SK-N-SH (cell line): ENCODE results near the gene LRRC25. TPM values are rescaled to one million over a fixed set of nuclear protein-coding genes. Genes with fewer than 3 reads are reported as not detected.

Experiments
- CTCF ChIA-PET: fragments of 300-600, 350-600 bp; formaldehyde crosslinking; extraction: SDS; loops from one replicate; lab custom pipeline; 2021; lab: Yijun Ruan, JAX
- POLR2A ChIA-PET: fragments of 350-600 bp; sonication (Branson Sonifier 250); formaldehyde crosslinking; extraction: SDS; loops from one replicate; lab custom pipeline; 2020; ENCODE audit warnings: antibody characterized with exemption, inconsistent platforms; lab: Yijun Ruan, JAX
- DNase-seq: peaks from one replicate; pipeline ENCODE4 v3.0.0; 2012
- H2AFZ ChIP-seq: fragments of 200-600 bp; sonication (generic); 2 replicates; pipeline ENCODE4 v1.8.1; 2016; ENCODE audit warnings: antibody characterized with exemption, mild to moderate bottlenecking, low read depth
- H3F3A ChIP-seq: fragments of 200-600 bp; sonication (generic); replicated peaks from 2 replicates; pipeline ENCODE3; 2016; ENCODE audit warnings: antibody characterized with exemption, mild to moderate bottlenecking; ENCODE audit not compliant: insufficient read depth
- H3K27ac ChIP-seq, 2 experiments: fragments of 200-500 bp in 1 of 2; fragments of 200-600 bp in 1 of 2; sonication (Bioruptor generic) in 1 of 2; sonication (generic), shearing (Covaris generic) in 1 of 2; 2 replicates each; pipeline versions ENCODE4 v1.5.1 to v1.6.1; 2014 to 2016; ENCODE audit warnings: low read depth in 2 of 2, inconsistent platforms in 1 of 2, low read length in 1 of 2, mild to moderate bottlenecking in 1 of 2, mixed read lengths in 1 of 2
- H3K27me3 ChIP-seq: fragments of 200-600 bp; sonication (generic), shearing (Covaris generic); 2 replicates; pipeline ENCODE4 v1.6.1; 2016; ENCODE audit warnings: mixed run types; ENCODE audit not compliant: insufficient read depth
- H3K36me3 ChIP-seq, 2 experiments: fragments of 200-500 bp in 1 of 2; fragments of 200-600 bp in 1 of 2; sonication (Bioruptor generic) in 1 of 2; sonication (generic) in 1 of 2; replicated peaks in 1 of 2; 2 replicates each; pipeline versions ENCODE3 to v1.5.1; 2014 to 2016; ENCODE audit warnings: low read length in 1 of 2, mild to moderate bottlenecking in 1 of 2; ENCODE audit not compliant: insufficient read depth in 2 of 2, control insufficient read depth in 1 of 2
- H3K4me1 ChIP-seq, 2 experiments: fragments of 200-500 bp in 1 of 2; fragments of 200-600 bp in 1 of 2; sonication (Bioruptor generic) in 1 of 2; sonication (generic), shearing (Covaris generic) in 1 of 2; 2 replicates each; pipeline versions ENCODE4 v1.5.1 to v1.6.1; 2014 to 2016; ENCODE audit warnings: low read depth in 1 of 2, low read length in 1 of 2, mixed run types in 1 of 2; ENCODE audit not compliant: insufficient read depth in 2 of 2, control insufficient read depth in 1 of 2
- H3K4me2 ChIP-seq: fragments of 200-600 bp; sonication (generic), shearing (Covaris generic); 2 replicates; pipeline ENCODE4 v1.6.1; 2017; ENCODE audit warnings: mixed run types
- H3K4me3 ChIP-seq, 2 experiments: fragments of 200-500 bp in 1 of 2; fragments of 200-600 bp in 1 of 2; sonication (Bioruptor generic) in 1 of 2; sonication (generic), shearing (Covaris generic) in 1 of 2; 2 replicates each; pipeline versions ENCODE4 v1.5.1 to v1.8.1; 2014 to 2016; ENCODE audit warnings: low read depth in 2 of 2, inconsistent platforms in 1 of 2, low read length in 1 of 2, mild to moderate bottlenecking in 1 of 2, mixed read lengths in 1 of 2, moderate library complexity in 1 of 2
- H3K79me2 ChIP-seq: fragments of 200-600 bp; sonication (generic); 2 replicates; pipeline ENCODE4 v1.8.1; 2017; ENCODE audit warnings: mild to moderate bottlenecking; ENCODE audit not compliant: insufficient read depth
- H3K9ac ChIP-seq: fragments of 200-600 bp; sonication (generic); 2 replicates; pipeline ENCODE4 v1.6.1; 2017; ENCODE audit warnings: mixed run types
- H3K9me2 ChIP-seq: fragments of 200-600 bp; sonication (generic); 2 replicates; pipeline ENCODE4 v1.6.1; 2017; ENCODE audit warnings: mixed run types
- H3K9me3 ChIP-seq: fragments of 200-600 bp; sonication (generic); 2 replicates; pipeline ENCODE4 v1.6.1; 2017; ENCODE audit warnings: mixed run types, mild to moderate bottlenecking, moderate library complexity
- H4K20me1 ChIP-seq: fragments of 200-600 bp; sonication (generic); 2 replicates; pipeline ENCODE4 v1.6.1; 2017; ENCODE audit warnings: mild to moderate bottlenecking, mixed run types; ENCODE audit not compliant: insufficient read depth
- CHD2 ChIP-seq: fragments of 150-350 bp; IDR thresholded peaks from 2 replicates; pipeline ENCODE4 v1.6.1; 2018; ENCODE audit warnings: low read length; ENCODE audit not compliant: partially characterized antibody
- ELF1 ChIP-seq: IDR thresholded peaks from 2 replicates; pipeline ENCODE4 v1.4.0; 2012
- EZH2phosphoT487 ChIP-seq: fragments of 200-600 bp; sonication (generic); IDR thresholded peaks from 2 replicates; pipeline ENCODE4 v1.6.1; 2017; ENCODE audit warnings: low read depth, mixed run types, mild to moderate bottlenecking, antibody characterized with exemption, moderate library complexity, borderline replicate concordance
- FOXJ3 ChIP-seq: sonication (generic); formaldehyde crosslinking; IDR thresholded peaks from 2 replicates; pipeline ENCODE4 v1.5.1; 2020; ENCODE audit warnings: mild to moderate bottlenecking, missing genetic modification reagents
- FOXM1 ChIP-seq: IDR thresholded peaks from 2 replicates; pipeline ENCODE4 v1.4.0; 2012; ENCODE audit warnings: low read depth, mild to moderate bottlenecking
- GATA2 ChIP-seq: sonication (generic); formaldehyde crosslinking; IDR thresholded peaks from 2 replicates; pipeline ENCODE4 v1.5.0; 2020; ENCODE audit warnings: mild to moderate bottlenecking, missing genetic modification reagents
- JUND ChIP-seq: IDR thresholded peaks from 2 replicates; pipeline ENCODE4 v1.4.0; 2012
- MEF2A ChIP-seq: IDR thresholded peaks from 2 replicates; pipeline ENCODE4 v1.4.0; 2012; ENCODE audit warnings: low read depth, borderline replicate concordance
- NFIC ChIP-seq: IDR thresholded peaks from 2 replicates; pipeline ENCODE4 v1.4.0; 2012; ENCODE audit warnings: borderline replicate concordance
- NRF1 ChIP-seq: IDR thresholded peaks from 2 replicates; pipeline ENCODE4 v1.6.1; 2012; ENCODE audit warnings: low read depth, mild to moderate bottlenecking, low read length
- POLR2AphosphoS5 ChIP-seq: IDR thresholded peaks from 2 replicates; pipeline ENCODE4 v1.6.1; 2012; ENCODE audit warnings: low read depth, low read length
- RAD21 ChIP-seq: IDR thresholded peaks from 2 replicates; pipeline ENCODE4 v1.6.1; 2012; ENCODE audit warnings: mild to moderate bottlenecking, low read length
- RXRA ChIP-seq: IDR thresholded peaks from 2 replicates; pipeline ENCODE4 v1.4.0; 2012; ENCODE audit warnings: low read depth, mild to moderate bottlenecking, borderline replicate concordance
- SIN3A ChIP-seq: IDR thresholded peaks from 2 replicates; pipeline ENCODE4 v1.6.1; 2012; ENCODE audit warnings: low read depth, mild to moderate bottlenecking, low read length, moderate library complexity, borderline replicate concordance
- WGBS: methylation state at CpG from one replicate; pipeline ENCODE4 v1.1.6; 2017; ENCODE audit warnings: low lambda C conversion rate; 5-methylcytosine and 5-hydroxymethylcytosine counted together
- polyA plus RNA-seq, 3 experiments: library from polyadenylated mRNA; depleted of rRNA; stranded (reverse); fragments of >200 nt; gene quantifications; 2 replicates each; pipeline ENCODE4 v1.2.3, GENCODE V29; 2012
- TF ChIP-seq, protein P1 (sequence below): fragments of 150-350 bp; IDR thresholded peaks from 2 replicates; pipeline ENCODE4 v1.6.1; 2016; ENCODE audit warnings: mild to moderate bottlenecking, low read depth, low read length
- TF ChIP-seq, protein P2 (sequence below): IDR thresholded peaks from 2 replicates; pipeline ENCODE4 v1.4.0; 2012; ENCODE audit warnings: low read depth
- TF ChIP-seq, protein P3 (sequence below): fragments of 200-600 bp; sonication (generic); IDR thresholded peaks from 2 replicates; pipeline ENCODE4 v1.6.1; 2017; ENCODE audit warnings: antibody characterized with exemption, mild to moderate bottlenecking, moderate library complexity
- TF ChIP-seq, protein P4 (sequence below): IDR thresholded peaks from 2 replicates; pipeline ENCODE4 v1.4.0; 2012; ENCODE audit warnings: low read depth, borderline replicate concordance

LRRC25 gene
- polyA plus RNA-seq, 1 of the 3 experiments (the other 2 are of a cell fraction) = not detected

DNA sequence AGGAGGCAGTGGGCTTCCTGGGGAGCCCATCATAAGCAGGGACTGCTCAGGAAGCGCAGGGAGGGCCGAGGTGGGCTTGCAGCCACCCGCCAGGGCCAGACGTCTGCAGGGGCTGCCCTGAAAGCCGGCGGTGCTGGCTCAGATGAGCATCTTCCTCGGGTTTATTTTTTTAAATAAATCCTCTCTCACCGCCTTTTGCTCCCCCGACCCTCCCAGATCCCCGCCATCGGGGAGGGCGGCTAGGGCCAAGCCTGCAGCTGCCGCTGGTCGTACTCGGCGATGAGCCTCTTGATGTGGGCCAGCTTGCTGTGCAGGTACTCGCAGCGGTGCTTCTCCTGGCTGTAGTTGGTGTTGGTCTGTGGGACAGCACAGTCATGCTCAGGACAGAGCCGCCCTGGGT is 47.1 kb upstream of the LRRC25 start:
- POLR2A ChIA-PET = no interaction called here
- Histone ChIP-seq H3K79me2 (0 out of 2 replicates have a peak, but pooled peaks cover 3% of the 10 kb centered on the region), H3K9me3 (no peaks in the 10 kb centered on the region), H3K9me2 (no peaks in the 10 kb centered on the region), H3K9ac (no peak overlapping the region), H3K27me3 (no peaks in the 10 kb centered on the region), H3K36me3 (peaks cover 3 to 29% of the 10 kb centered on the region in 2 experiments), H4K20me1 (no peaks in the 10 kb centered on the region), H3K4me1 (no peaks in the 10 kb centered on the region), H3K4me3 (no peak overlapping the region), H3F3A (peaks cover 12% of the 10 kb centered on the region), H3K4me2 (no peak overlapping the region), H2AFZ (no peak overlapping the region)
- 97% methylated on average over 19 of the region's 19 CpGs for WGBS
- CTCF ChIA-PET = interaction anchor here (1.0 to 13.5 kb wide), 2 partner anchors 19 to 25 kb away, joined by 4 to 215 read pairs; no protein-coding TSS in a partner anchor
- no peak for DNase-seq
- TF ChIP-seq, protein P1, sequence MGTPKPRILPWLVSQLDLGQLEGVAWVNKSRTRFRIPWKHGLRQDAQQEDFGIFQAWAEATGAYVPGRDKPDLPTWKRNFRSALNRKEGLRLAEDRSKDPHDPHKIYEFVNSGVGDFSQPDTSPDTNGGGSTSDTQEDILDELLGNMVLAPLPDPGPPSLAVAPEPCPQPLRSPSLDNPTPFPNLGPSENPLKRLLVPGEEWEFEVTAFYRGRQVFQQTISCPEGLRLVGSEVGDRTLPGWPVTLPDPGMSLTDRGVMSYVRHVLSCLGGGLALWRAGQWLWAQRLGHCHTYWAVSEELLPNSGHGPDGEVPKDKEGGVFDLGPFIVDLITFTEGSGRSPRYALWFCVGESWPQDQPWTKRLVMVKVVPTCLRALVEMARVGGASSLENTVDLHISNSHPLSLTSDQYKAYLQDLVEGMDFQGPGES = no peak
- no peak for TF ChIP-seq POLR2AphosphoS5
- no peak for TF ChIP-seq SIN3A
- no peak for TF ChIP-seq FOXJ3 (CRISPR knock-in tag)
- no peak for TF ChIP-seq CHD2
- TF ChIP-seq EZH2phosphoT487 = no peak
- no peak for TF ChIP-seq RAD21
- TF ChIP-seq, protein P2, sequence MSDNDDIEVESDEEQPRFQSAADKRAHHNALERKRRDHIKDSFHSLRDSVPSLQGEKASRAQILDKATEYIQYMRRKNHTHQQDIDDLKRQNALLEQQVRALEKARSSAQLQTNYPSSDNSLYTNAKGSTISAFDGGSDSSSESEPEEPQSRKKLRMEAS = no peak
- TF ChIP-seq NRF1 = no peak
- TF ChIP-seq, all 33 proteins: peak for 0
- no peak overlapping the region for H3K27ac ChIP-seq

DNA sequence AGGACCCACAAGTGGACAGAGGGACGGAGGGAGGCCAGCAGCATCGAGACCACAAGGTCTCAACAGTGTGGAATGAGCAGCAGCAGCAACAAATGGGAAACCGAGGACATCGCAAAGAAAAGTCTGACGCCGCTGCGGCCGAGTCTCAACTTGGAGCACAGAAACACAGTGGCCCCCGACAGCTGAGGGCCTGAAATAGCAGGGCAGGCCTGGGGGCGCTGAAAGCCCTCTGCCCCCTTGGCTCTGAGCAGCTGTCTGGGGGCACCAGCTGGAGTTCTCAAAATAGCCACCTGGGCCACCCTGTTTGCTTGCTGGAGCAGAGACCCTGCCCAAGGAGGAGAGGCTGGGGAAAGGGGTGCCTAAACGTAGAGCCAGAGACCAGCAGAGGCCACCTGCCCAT is 46.4 kb upstream of the LRRC25 start:
- CTCF ChIA-PET = interaction anchor here (1.0 to 13.5 kb wide), 2 partner anchors 20 to 145 kb away, joined by 4 to 215 read pairs; partner anchors contain the start of gene REX1BD
- H3K36me3 ChIP-seq = peaks cover 3 to 23% of the 10 kb centered on the region in 2 experiments
- no peaks in the 10 kb centered on the region for H4K20me1 ChIP-seq
- H3K9me2 ChIP-seq = no peaks in the 10 kb centered on the region
- no peaks in the 10 kb centered on the region for H3K27me3 ChIP-seq
- H3K27ac ChIP-seq = no peak overlapping the region
- no peak for DNase-seq
- H3F3A ChIP-seq = peaks cover 12% of the 10 kb centered on the region
- no peak overlapping the region for H3K4me3 ChIP-seq
- TF ChIP-seq ELF1 (no peak), RXRA (no peak), NFIC (no peak), MEF2A (no peak), JUND (no peak), FOXM1 (no peak), POLR2AphosphoS5 (no peak), GATA2 (CRISPR knock-in tag) (no peak)
- TF ChIP-seq, protein P2 = no peak
- TF ChIP-seq, protein P3, sequence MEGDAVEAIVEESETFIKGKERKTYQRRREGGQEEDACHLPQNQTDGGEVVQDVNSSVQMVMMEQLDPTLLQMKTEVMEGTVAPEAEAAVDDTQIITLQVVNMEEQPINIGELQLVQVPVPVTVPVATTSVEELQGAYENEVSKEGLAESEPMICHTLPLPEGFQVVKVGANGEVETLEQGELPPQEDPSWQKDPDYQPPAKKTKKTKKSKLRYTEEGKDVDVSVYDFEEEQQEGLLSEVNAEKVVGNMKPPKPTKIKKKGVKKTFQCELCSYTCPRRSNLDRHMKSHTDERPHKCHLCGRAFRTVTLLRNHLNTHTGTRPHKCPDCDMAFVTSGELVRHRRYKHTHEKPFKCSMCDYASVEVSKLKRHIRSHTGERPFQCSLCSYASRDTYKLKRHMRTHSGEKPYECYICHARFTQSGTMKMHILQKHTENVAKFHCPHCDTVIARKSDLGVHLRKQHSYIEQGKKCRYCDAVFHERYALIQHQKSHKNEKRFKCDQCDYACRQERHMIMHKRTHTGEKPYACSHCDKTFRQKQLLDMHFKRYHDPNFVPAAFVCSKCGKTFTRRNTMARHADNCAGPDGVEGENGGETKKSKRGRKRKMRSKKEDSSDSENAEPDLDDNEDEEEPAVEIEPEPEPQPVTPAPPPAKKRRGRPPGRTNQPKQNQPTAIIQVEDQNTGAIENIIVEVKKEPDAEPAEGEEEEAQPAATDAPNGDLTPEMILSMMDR = no peak
- TF ChIP-seq, protein P4, sequence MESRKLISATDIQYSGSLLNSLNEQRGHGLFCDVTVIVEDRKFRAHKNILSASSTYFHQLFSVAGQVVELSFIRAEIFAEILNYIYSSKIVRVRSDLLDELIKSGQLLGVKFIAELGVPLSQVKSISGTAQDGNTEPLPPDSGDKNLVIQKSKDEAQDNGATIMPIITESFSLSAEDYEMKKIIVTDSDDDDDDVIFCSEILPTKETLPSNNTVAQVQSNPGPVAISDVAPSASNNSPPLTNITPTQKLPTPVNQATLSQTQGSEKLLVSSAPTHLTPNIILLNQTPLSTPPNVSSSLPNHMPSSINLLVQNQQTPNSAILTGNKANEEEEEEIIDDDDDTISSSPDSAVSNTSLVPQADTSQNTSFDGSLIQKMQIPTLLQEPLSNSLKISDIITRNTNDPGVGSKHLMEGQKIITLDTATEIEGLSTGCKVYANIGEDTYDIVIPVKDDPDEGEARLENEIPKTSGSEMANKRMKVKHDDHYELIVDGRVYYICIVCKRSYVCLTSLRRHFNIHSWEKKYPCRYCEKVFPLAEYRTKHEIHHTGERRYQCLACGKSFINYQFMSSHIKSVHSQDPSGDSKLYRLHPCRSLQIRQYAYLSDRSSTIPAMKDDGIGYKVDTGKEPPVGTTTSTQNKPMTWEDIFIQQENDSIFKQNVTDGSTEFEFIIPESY = no peak
- TF ChIP-seq, all 33 proteins: peak for 0
- Histone ChIP-seq H3K4me1 (no peaks in the 10 kb centered on the region), H3K79me2 (no peaks in the 10 kb centered on the region), H3K9ac (no peak overlapping the region), H3K9me3 (no peaks in the 10 kb centered on the region), H3K4me2 (no peak overlapping the region), H2AFZ (no peak overlapping the region)
- POLR2A ChIA-PET = no interaction called here
- WGBS = 93% methylated on average over 9 of the region's 11 CpGs
